GM12878 (cell line): Measurements from ENCODE around the gene CTSF. TPM values are rescaled to one million over a fixed set of nuclear protein-coding genes. Genes with fewer than 3 reads are reported as not detected.

ENCODE experiments used
- BHLHE40 ChIP-seq, 2 experiments: fragments of 450-650 bp in 1 of 2; IDR thresholded peaks; 2 replicates each; pipeline ENCODE4 v1.6.1; 2011 to 2017; ENCODE audit warnings: low read depth in 2 of 2, borderline replicate concordance in 1 of 2, improper control_type of control experiment in 1 of 2, low read length in 1 of 2, mild to moderate bottlenecking in 1 of 2
- BRCA1 ChIP-seq: IDR thresholded peaks from 2 replicates; pipeline ENCODE4 v1.6.1; 2011; ENCODE audit warnings: low read depth, low read length, improper control_type of control experiment
- CEBPZ ChIP-seq: fragments of 150-350 bp; IDR thresholded peaks from 2 replicates; pipeline ENCODE4 v1.6.1; 2016; ENCODE audit warnings: low read depth, low read length
- CHD1 ChIP-seq: IDR thresholded peaks from 2 replicates; pipeline ENCODE4 v1.6.1; 2012; ENCODE audit warnings: low read depth, low read length, improper control_type of control experiment
- E2F4 ChIP-seq: IDR thresholded peaks from 2 replicates; pipeline ENCODE4 v1.6.1; 2012; ENCODE audit warnings: low read depth, low read length, improper control_type of control experiment
- IRF4 ChIP-seq: IDR thresholded peaks from 2 replicates; pipeline ENCODE4 v1.6.1; 2011; ENCODE audit warnings: low read depth, low read length
- LARP7 ChIP-seq: fragments of 450-650 bp; IDR thresholded peaks from 2 replicates; pipeline ENCODE4 v1.6.1; 2017; ENCODE audit warnings: mild to moderate bottlenecking
- MEF2A ChIP-seq: IDR thresholded peaks from 2 replicates; pipeline ENCODE4 v1.6.1; 2011; ENCODE audit warnings: low read depth, mild to moderate bottlenecking, low read length, moderate library complexity; ENCODE audit not compliant: insufficient read depth
- NR2C2 ChIP-seq: IDR thresholded peaks from 2 replicates; pipeline ENCODE4 v1.6.1; 2011; ENCODE audit warnings: borderline replicate concordance, low read depth; ENCODE audit not compliant: control insufficient read depth, insufficient read length
- PBX3 ChIP-seq: IDR thresholded peaks from 2 replicates; pipeline ENCODE4 v1.6.1; 2011; ENCODE audit warnings: mild to moderate bottlenecking, low read depth, low read length, moderate library complexity; ENCODE audit not compliant: insufficient replicate concordance
- POLR2AphosphoS5 ChIP-seq: IDR thresholded peaks from 2 replicates; pipeline ENCODE4 v1.6.1; 2011; ENCODE audit warnings: mild to moderate bottlenecking, low read length, inconsistent platforms
- POU2F2 ChIP-seq: IDR thresholded peaks from 3 replicates; pipeline ENCODE4 v1.6.1; 2011; ENCODE audit warnings: low read depth, mild to moderate bottlenecking, low read length, borderline replicate concordance
- SMAD1 ChIP-seq: fragments of 450-650 bp; IDR thresholded peaks from 2 replicates; pipeline ENCODE4 v1.6.1; 2018; ENCODE audit warnings: mild to moderate bottlenecking, low read depth; ENCODE audit not compliant: partially characterized antibody
- SMARCA5 ChIP-seq: fragments of 450-650 bp; IDR thresholded peaks from 2 replicates; pipeline ENCODE4 v1.6.1; 2017; ENCODE audit warnings: mild to moderate bottlenecking
- YY1 ChIP-seq: IDR thresholded peaks from 2 replicates; pipeline ENCODE4 v1.6.1; 2011; ENCODE audit warnings: low read depth, mild to moderate bottlenecking, low read length
- ZBTB40 ChIP-seq: fragments of 450-650 bp; IDR thresholded peaks from 2 replicates; pipeline ENCODE4 v1.6.1; 2016; ENCODE audit warnings: mild to moderate bottlenecking, moderate library complexity, borderline replicate concordance
- polyA plus RNA-seq, 11 experiments: library from polyadenylated mRNA; depleted of rRNA in 4 of 11; unstranded in 6 of 11; stranded (reverse) in 5 of 11; fragments of >200 nt; fragmentation: Nextera tagmentation in 4 of 11; fragmentation: Illumina TruSeq in 1 of 11; extraction: Ambion mirVana in 4 of 11; extraction: Trizol in 1 of 11; gene quantifications; 1 replicate in 1 of 11; 2 replicates in 10 of 11; pipeline versions ENCODE4 v1.2.1 to v1.2.3, GENCODE V29; 2011 to 2016; ENCODE audit warnings: inconsistent platforms in 2 of 11, missing spikeins in 2 of 11, low read depth in 1 of 11
- total RNA-seq, 4 experiments: library from RNA; depleted of rRNA in 3 of 4; stranded (reverse); fragments of >200 nt in 3 of 4; fragmentation: Illumina TruSeq in 1 of 4; extraction: Trizol in 1 of 4; gene quantifications; 2 replicates each; pipeline versions ENCODE4 v1.2.1 to v1.2.3, GENCODE V29; 2013 to 2021

Gene CTSF
- total and polyA plus RNA-seq, 10 of the 15 experiments (the other 5 are each of a cell fraction or from before 2014, with no cell fraction given) = 0.11 to 0.41 (median 0.26) TPM; not detected in 4

- TF ChIP-seq BHLHE40 (IDR thresholded peaks at IDR 0.05; ENCODE audit: borderline replicate concordance in 1 of 2, low read depth in 2 of 2, low read length in 1 of 2) (peak; percentile 34 to 78; a peak in 3 of 4 replicates), POLR2AphosphoS5 (peak; percentile 99), LARP7 (peak; percentile 82), PBX3 (peak; percentile 46), YY1 (peak; percentile 90), CHD1 (peak; percentile 51; the same call in 1 of the 2 replicates), IRF4 (no peak), ZBTB40 (no peak), SMARCA5 (no peak), E2F4 (peak; percentile 66), MEF2A (0 out of 2 replicates have a peak, but pooled peaks have one; percentile 6), NR2C2 (no peak), SMAD1 (no peak), POU2F2 (peak; percentile 81; the same call in 2 of the 3 replicates), CEBPZ (peak; percentile 44; the same call in 1 of the 2 replicates), BRCA1 (no peak; the same call in 1 of the 2 replicates)
These were observed 48.2 kb upstream of the CTSF start, which contains the start of gene RBM14 (continued) for GRCh38 chr11:66616379-66617154.
